T-helper 22 cell (primary cell): ENCODE data around the gene BNIP5.

Experiments used
- DNase-seq: peaks from one replicate; pipeline ENCODE4 v3.0.0-alpha.2; 2020; ENCODE audit warnings: low read depth

Gene BNIP5

GRCh38 chr6:36266913-36267644 is 69.6 kb downstream of the BNIP5 start:
- DNase-seq = no peak
